ENCODE data around the gene PARD3.

DNA sequence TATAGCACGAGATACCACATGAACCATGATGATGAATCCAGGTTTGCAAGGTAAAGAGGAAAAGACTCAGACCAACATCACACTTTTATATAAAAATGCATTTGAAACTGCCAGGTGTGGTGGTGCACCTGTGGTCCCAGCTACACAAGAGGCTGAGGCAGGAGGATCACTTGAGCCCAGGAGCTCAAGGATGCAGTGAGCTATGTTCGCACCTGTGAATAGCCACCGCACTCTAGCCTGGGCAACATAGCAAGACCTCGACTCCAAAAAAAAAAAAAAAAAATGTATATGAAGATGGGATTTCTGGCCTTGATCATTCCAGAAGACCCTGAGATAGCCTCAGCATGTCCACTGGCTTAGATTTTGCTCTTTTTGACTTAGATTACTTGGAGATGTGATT lies 161.6 kb downstream of the PARD3 start:
- TF ChIP-seq, protein P1, sequence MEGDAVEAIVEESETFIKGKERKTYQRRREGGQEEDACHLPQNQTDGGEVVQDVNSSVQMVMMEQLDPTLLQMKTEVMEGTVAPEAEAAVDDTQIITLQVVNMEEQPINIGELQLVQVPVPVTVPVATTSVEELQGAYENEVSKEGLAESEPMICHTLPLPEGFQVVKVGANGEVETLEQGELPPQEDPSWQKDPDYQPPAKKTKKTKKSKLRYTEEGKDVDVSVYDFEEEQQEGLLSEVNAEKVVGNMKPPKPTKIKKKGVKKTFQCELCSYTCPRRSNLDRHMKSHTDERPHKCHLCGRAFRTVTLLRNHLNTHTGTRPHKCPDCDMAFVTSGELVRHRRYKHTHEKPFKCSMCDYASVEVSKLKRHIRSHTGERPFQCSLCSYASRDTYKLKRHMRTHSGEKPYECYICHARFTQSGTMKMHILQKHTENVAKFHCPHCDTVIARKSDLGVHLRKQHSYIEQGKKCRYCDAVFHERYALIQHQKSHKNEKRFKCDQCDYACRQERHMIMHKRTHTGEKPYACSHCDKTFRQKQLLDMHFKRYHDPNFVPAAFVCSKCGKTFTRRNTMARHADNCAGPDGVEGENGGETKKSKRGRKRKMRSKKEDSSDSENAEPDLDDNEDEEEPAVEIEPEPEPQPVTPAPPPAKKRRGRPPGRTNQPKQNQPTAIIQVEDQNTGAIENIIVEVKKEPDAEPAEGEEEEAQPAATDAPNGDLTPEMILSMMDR (IDR thresholded peaks at IDR 0.05; ENCODE audit: poor library complexity), result no peak
- TF ChIP-seq EZH2phosphoT487 (IDR thresholded peaks at IDR 0.05; ENCODE audit: low read depth, severe bottlenecking, unreplicated experiment), result no peak
